NB4 (cell line): ENCODE measurements around the gene C2orf78.
"Not testable (repeated sequence)": the region's sequence is repeated elsewhere in the genome, so short reads cannot be mapped to it uniquely, and the experiment has no call there.

ENCODE experiments used
- DNase-seq: peaks from one replicate; pipeline ENCODE4 v3.0.0; 2010; ENCODE audit warnings: low read depth
- H3K4me3 ChIP-seq: one replicate; pipeline ENCODE4 v1.5.1; 2011; ENCODE audit warnings: mild to moderate bottlenecking, low read depth, low read length, moderate library complexity
- MYC ChIP-seq: IDR thresholded peaks from 2 replicates; pipeline ENCODE4 v1.6.1; 2011; ENCODE audit warnings: low read depth, low read length
- POLR2A ChIP-seq: IDR thresholded peaks from 2 replicates; pipeline ENCODE4 v1.6.1; 2011; ENCODE audit warnings: mild to moderate bottlenecking; ENCODE audit not compliant: insufficient read length; ENCODE audit errors: extremely low read depth
- TF ChIP-seq, protein P1 (sequence below): IDR thresholded peaks from 2 replicates; pipeline ENCODE4 v1.6.1; 2011; ENCODE audit warnings: low read depth, low read length
- TF ChIP-seq, protein P2 (sequence below): IDR thresholded peaks from one replicate; pipeline ENCODE4 v1.5.1; 2012; ENCODE audit warnings: low read depth, low read length

C2orf78 gene, protein sequence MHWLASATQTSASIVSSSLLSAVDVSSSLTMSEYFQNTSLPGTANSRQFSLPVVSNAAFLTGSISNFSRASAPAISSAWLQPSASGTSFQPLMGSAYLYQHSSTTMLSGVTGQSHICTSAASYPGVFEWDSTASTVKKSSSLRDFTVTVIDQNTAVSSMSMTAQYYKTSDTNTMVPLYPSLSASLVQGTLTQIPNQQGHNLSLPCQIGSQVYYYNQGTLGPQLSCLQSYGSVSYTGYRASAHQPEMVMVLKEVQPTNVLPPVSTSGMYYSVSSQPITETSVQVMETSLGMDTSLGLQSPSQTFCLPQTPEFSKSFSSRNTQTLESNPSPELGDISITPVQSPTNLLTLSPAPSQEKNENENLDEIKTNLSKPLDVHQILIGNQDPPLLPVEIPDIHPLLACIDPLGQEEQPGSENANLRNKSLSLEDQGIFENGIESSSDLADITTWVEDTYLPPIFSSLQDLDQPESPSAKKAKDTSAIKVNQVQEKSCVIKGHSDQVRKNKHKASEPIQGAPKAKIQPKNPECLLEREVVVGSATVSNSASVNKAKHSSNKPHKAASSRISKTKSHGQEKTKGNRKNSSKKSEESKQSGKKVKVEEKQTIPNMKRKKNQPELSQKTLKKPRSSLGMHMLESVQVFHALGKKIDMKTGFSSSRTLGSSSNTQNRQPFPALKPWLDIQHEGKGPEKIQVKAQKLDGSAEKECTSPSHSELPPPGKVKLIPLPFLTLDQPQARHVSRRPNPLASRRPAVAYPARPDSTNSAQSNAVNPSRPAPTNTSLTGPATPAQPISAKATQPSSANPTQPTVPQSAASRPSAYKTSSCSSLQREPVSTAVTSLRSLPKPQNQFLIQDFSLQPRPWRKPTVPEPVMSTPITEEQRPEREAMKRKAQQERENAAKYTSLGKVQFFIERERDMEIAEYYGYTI

DNA sequence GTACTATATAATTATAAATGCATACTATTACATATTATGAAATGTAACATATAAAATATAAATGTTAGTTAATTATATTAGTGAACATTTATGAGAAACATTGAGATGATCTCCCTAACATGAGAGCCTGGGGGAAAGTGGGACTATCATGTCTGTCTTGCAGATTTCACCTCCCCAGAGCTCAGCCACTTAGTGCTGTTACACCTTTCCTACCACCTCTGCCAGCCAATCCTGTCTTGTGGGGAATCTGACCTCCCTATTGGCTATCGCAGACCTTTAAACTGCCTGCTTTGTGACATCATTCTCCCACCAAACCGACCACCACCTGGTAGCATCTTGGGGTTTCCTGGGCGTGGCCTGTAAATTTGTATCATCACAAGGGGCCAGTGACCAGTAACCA is at the start of gene C2orf78:
Gene C2orf78, plus strand, starts transcription at position 301 of the 400 bp plus-strand sequence. CDS start 127 bp downstream, outside the sequence.
- H3K4me3 ChIP-seq, result not testable (repeated sequence)

DNA sequence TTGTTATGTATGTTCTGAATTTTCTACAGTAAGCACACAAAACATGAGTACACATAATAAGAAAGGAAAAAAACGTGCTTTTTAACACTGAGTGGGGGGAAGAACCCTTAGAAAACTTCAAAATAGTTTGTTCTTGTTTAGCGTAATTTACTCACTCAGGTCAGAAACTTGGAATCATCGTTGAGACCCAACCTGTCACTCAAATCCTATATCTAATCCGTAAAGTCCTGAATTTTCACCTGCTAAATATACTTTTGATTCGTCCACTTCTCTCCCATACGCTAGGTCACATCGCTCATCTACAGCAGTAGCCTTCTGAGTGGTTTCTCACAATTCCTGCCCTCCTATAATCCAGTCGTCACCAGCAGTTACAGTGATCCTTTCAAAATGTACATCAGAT is 47.6 kb upstream of the C2orf78 start:
- no peak for DNase-seq
- TF ChIP-seq, protein P1, sequence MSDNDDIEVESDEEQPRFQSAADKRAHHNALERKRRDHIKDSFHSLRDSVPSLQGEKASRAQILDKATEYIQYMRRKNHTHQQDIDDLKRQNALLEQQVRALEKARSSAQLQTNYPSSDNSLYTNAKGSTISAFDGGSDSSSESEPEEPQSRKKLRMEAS, result no peak
- TF ChIP-seq, protein P2, sequence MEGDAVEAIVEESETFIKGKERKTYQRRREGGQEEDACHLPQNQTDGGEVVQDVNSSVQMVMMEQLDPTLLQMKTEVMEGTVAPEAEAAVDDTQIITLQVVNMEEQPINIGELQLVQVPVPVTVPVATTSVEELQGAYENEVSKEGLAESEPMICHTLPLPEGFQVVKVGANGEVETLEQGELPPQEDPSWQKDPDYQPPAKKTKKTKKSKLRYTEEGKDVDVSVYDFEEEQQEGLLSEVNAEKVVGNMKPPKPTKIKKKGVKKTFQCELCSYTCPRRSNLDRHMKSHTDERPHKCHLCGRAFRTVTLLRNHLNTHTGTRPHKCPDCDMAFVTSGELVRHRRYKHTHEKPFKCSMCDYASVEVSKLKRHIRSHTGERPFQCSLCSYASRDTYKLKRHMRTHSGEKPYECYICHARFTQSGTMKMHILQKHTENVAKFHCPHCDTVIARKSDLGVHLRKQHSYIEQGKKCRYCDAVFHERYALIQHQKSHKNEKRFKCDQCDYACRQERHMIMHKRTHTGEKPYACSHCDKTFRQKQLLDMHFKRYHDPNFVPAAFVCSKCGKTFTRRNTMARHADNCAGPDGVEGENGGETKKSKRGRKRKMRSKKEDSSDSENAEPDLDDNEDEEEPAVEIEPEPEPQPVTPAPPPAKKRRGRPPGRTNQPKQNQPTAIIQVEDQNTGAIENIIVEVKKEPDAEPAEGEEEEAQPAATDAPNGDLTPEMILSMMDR, result no peak
- TF ChIP-seq POLR2A (no peak), MYC (no peak)
- peak overlapping the region; percentile 78 for H3K4me3 ChIP-seq

More for the DNA sequence above, at the start of gene C2orf78:
- DNase-seq, result not testable (repeated sequence)

DNA sequence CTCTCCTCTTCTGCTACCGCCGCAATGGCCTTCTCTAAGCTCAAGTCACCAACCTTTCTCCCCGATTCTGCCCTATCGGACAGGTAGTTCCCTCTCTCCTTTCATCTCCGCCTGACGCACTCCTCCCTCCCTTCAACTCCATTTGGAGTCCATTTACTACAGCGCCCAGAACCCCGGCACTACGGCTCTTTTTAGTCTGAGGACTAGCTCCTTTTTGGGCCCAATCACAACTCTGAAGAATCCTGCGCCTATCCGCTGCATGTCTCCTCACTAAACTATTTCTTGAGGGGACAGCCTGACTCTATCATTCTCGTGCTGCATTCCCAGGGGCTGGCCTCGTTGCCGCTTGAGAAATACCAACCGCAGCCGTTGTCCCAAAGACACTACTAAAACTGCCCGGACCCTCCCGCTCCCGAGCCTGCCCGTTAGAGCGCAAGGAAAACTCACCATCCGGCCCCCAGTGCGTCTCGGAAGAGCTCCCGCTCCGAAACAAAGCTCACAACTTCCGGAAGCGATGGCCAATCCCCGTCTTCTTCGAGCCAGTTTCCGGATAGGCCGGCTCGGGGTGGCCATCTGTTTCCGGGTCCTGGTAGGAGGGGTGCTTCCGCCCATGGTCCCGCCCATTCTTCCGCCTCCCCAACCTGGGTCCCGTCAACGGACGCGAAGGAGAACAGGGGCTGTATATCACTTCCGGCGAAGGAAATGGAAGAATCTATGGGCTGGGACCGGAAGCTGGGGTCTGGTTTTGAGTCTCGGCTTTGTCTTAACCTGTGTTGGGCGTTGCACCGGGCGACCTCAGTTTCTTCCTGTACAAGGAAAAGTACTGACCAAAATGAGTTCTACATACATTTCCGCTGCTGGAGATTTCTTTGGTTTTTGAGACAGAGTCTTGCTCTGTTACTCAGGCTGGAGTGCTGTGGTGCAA is 46.9 kb upstream of the C2orf78 start, which contains the start of gene TPRKB:
Gene TPRKB, minus strand, starts transcription at position 491 of the 925 bp plus-strand sequence. CDS start 2,776 bp downstream, outside the sequence.
- peak; percentile 99 for DNase-seq
- peak within 1 kb of the TSS; percentile 78 for H3K4me3 ChIP-seq
- peak; percentile 62 for TF ChIP-seq MYC
- TF ChIP-seq, protein P1, result no peak
- TF ChIP-seq, protein P2, result no peak
- peak; percentile 64 for TF ChIP-seq POLR2A

DNA sequence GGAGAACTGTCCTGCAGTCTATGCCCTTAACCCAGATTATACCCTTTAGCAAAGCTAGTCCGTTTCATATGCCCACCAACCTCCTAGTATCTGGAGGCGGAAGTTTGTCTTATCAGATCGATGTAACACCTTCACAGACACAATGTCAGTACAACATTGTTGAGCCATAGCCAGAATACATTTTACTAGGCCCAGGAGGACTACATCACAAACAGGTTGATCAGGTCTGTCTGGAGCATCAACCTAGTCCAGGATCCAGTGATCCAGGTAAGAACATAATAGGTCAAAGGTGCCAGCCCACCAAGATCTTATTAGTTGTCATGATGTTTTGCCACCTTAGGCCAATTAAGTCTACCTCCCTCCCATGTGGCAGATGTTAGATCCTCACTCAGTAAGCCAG is 44.9 kb upstream of the C2orf78 start:
- no peak for DNase-seq
- no peak overlapping the region for H3K4me3 ChIP-seq
- TF ChIP-seq MYC (no peak), POLR2A (no peak)
- TF ChIP-seq, protein P2, result no peak
- TF ChIP-seq, protein P1, result no peak

DNA sequence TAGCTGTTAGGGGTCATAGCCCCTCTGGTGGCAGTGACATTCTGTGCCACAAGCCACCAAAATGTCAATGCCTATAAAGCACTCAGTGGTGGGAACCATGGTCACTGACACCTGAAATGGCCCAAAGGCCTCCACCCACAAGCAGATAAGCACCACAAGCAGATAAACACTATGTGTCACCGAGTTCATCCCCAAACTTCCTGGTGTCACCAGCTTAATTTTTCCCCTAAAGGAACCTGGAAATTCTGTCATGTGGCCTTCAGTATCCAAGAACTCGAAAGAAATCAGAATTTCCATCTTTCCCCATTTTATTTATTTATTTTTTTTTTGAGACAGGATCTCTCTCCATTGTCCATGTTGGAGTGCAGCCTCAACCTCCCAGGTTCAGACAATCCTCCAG is 43.2 kb upstream of the C2orf78 start:
- TF ChIP-seq, protein P2, result no peak
- TF ChIP-seq, protein P1, result no peak
- TF ChIP-seq POLR2A (no peak), MYC (no peak)
- no peak overlapping the region for H3K4me3 ChIP-seq
- no peak for DNase-seq
